IMR-90 (cell line): ENCODE data around the gene JADE3. TPM values are rescaled to one million over a fixed set of nuclear protein-coding genes. Genes with fewer than 3 reads are reported as not detected.

Experiments
- ATAC-seq: fragments of 200-7000 bp; cut with Tn5 transposase; 2 replicates; pipeline ENCODE4 v1.9.1; 2020; ENCODE audit warnings: low read depth, mild to moderate bottlenecking, moderate library complexity
- BruUV-seq: library from RNA; stranded (reverse); fragments of 400-500 nt; replicated peaks from 2 replicates; lab custom pipeline; 2021; lab: Mats Ljungman, UMichigan
- CTCF ChIA-PET: fragments of 300-600 bp; formaldehyde crosslinking; extraction: SDS; loops from one replicate; lab custom pipeline; 2021; ENCODE audit warnings: antibody characterized with exemption; lab: Yijun Ruan, JAX
- POLR2A ChIA-PET: fragments of 300-600 bp; sonication (Branson Sonifier 250); formaldehyde crosslinking; loops from one replicate; lab custom pipeline; 2022; ENCODE audit warnings: antibody characterized with exemption; ENCODE audit not compliant: unreplicated experiment; lab: Charles Lee
- DNase-seq: peaks from one replicate; pipeline ENCODE4 v3.0.0; 2013
- H2AFZ ChIP-seq: replicated peaks from 2 replicates; pipeline ENCODE3; 2013; ENCODE audit warnings: low read length, mild to moderate bottlenecking; ENCODE audit not compliant: poor library complexity
- H2AK5ac ChIP-seq: 2 replicates; pipeline ENCODE4 v1.6.1; 2013; ENCODE audit warnings: low read depth, low read length, inconsistent platforms
- H2AK9ac ChIP-seq: replicated peaks from 2 replicates; pipeline ENCODE3; 2013; ENCODE audit warnings: mild to moderate bottlenecking, low read depth, low read length, moderate library complexity; ENCODE audit not compliant: poor library complexity
- H2BK120ac ChIP-seq: 2 replicates; pipeline ENCODE4 v1.6.1; 2013; ENCODE audit warnings: low read depth, low read length, inconsistent platforms
- H2BK15ac ChIP-seq: 3 replicates; pipeline ENCODE4 v1.6.1; 2013; ENCODE audit warnings: low read depth, low read length, inconsistent platforms
- H2BK20ac ChIP-seq: 2 replicates; pipeline ENCODE4 v1.6.1; 2013; ENCODE audit warnings: low read depth, mild to moderate bottlenecking, inconsistent platforms, low read length, moderate library complexity
- H2BK5ac ChIP-seq: 2 replicates; pipeline ENCODE4 v1.6.1; 2013; ENCODE audit warnings: mild to moderate bottlenecking, low read depth, low read length, inconsistent platforms; ENCODE audit not compliant: poor library complexity, severe bottlenecking
- H3K14ac ChIP-seq: replicated peaks from 2 replicates; pipeline ENCODE4 v1.6.1; 2013; ENCODE audit warnings: low read depth, low read length, inconsistent platforms
- H3K18ac ChIP-seq: 2 replicates; pipeline ENCODE4 v1.6.1; 2013; ENCODE audit warnings: low read depth, low read length, control low read depth
- H3K23ac ChIP-seq: 2 replicates; pipeline ENCODE4 v1.6.1; 2013; ENCODE audit warnings: low read depth, low read length, inconsistent platforms
- H3K27ac ChIP-seq: 2 replicates; pipeline ENCODE4 v1.5.1; 2013; ENCODE audit warnings: mild to moderate bottlenecking, control low read depth, low read length; ENCODE audit not compliant: insufficient read depth
- H3K27me3 ChIP-seq: 2 replicates; pipeline ENCODE4 v1.6.1; 2013; ENCODE audit warnings: low read length; ENCODE audit not compliant: control insufficient read depth, insufficient read depth
- H3K36me3 ChIP-seq: 2 replicates; pipeline ENCODE4 v1.6.1; 2013; ENCODE audit warnings: low read length, mixed read lengths; ENCODE audit not compliant: control insufficient read depth, insufficient read depth
- H3K4ac ChIP-seq: 2 replicates; pipeline ENCODE4 v1.6.1; 2013; ENCODE audit warnings: low read depth, low read length, inconsistent platforms
- H3K4me1 ChIP-seq: 2 replicates; pipeline ENCODE4 v1.6.1; 2013; ENCODE audit warnings: low read length, mixed read lengths; ENCODE audit not compliant: control insufficient read depth, insufficient read depth
- H3K4me2 ChIP-seq: 2 replicates; pipeline ENCODE4 v1.6.1; 2013; ENCODE audit warnings: low read depth, mild to moderate bottlenecking, control low read depth, low read length, moderate library complexity
- H3K4me3 ChIP-seq: 2 replicates; pipeline ENCODE4 v1.5.1; 2013; ENCODE audit warnings: low read depth, mild to moderate bottlenecking, control low read depth, low read length, moderate library complexity; ENCODE audit not compliant: insufficient read depth
- H3K56ac ChIP-seq: 2 replicates; pipeline ENCODE4 v1.6.1; 2013; ENCODE audit warnings: low read length, inconsistent platforms; ENCODE audit not compliant: insufficient read depth; ENCODE audit errors: extremely low read depth
- H3K79me1 ChIP-seq, 2 experiments: 2 replicates each; pipeline ENCODE4 v1.6.1; 2013; ENCODE audit warnings: low read length in 2 of 2, inconsistent platforms in 1 of 2, low read depth in 1 of 2
- H3K9ac ChIP-seq: 2 replicates; pipeline ENCODE4 v1.6.1; 2013; ENCODE audit warnings: low read depth, low read length, control low read depth
- H3K9me1 ChIP-seq: 2 replicates; pipeline ENCODE4 v1.6.1; 2013; ENCODE audit warnings: low read length, inconsistent platforms; ENCODE audit not compliant: insufficient read depth
- H3K9me3 ChIP-seq: 2 replicates; pipeline ENCODE4 v1.6.1; 2013; ENCODE audit warnings: low read length; ENCODE audit not compliant: control insufficient read depth, insufficient read depth
- H4K20me1 ChIP-seq: 2 replicates; pipeline ENCODE4 v1.6.1; 2013; ENCODE audit warnings: low read length, inconsistent platforms; ENCODE audit not compliant: insufficient read depth
- H4K5ac ChIP-seq: 2 replicates; pipeline ENCODE4 v1.6.1; 2013; ENCODE audit warnings: mild to moderate bottlenecking, low read depth, low read length, control low read depth
- H4K8ac ChIP-seq, 2 experiments: 2 replicates each; pipeline ENCODE4 v1.6.1; 2013; ENCODE audit warnings: low read depth in 2 of 2, low read length in 2 of 2, control low read depth in 1 of 2, inconsistent platforms in 1 of 2
- H4K91ac ChIP-seq: 2 replicates; pipeline ENCODE4 v1.6.1; 2013; ENCODE audit warnings: low read depth, low read length, inconsistent platforms; ENCODE audit not compliant: insufficient read depth
- BHLHE40 ChIP-seq: fragments of 150-350 bp; IDR thresholded peaks from 2 replicates; pipeline ENCODE4 v1.6.1; 2016; ENCODE audit warnings: mild to moderate bottlenecking, low read depth, low read length
- CEBPB ChIP-seq: IDR thresholded peaks from 2 replicates; pipeline ENCODE4 v1.6.1; 2012; ENCODE audit warnings: low read depth, low read length, improper control_type of control experiment
- CHD1 ChIP-seq: IDR thresholded peaks from 2 replicates; pipeline ENCODE4 v1.6.1; 2012; ENCODE audit warnings: low read depth, low read length, improper control_type of control experiment
- FOS ChIP-seq: fragments of 150-350 bp; IDR thresholded peaks from 2 replicates; pipeline ENCODE4 v1.6.1; 2016; ENCODE audit warnings: low read depth, low read length
- MAFK ChIP-seq: IDR thresholded peaks from 2 replicates; pipeline ENCODE4 v1.6.1; 2012; ENCODE audit warnings: low read depth, low read length, improper control_type of control experiment
- MAZ ChIP-seq: IDR thresholded peaks from 2 replicates; pipeline ENCODE4 v1.6.1; 2012; ENCODE audit warnings: low read depth, mild to moderate bottlenecking, low read length, improper control_type of control experiment, moderate library complexity, borderline replicate concordance
- MXI1 ChIP-seq: IDR thresholded peaks from 2 replicates; pipeline ENCODE4 v1.6.1; 2012; ENCODE audit warnings: low read depth, mild to moderate bottlenecking, low read length, moderate library complexity, borderline replicate concordance
- NFE2L2 ChIP-seq: fragments of 150-350 bp; IDR thresholded peaks from 2 replicates; pipeline ENCODE4 v1.6.1; 2016; ENCODE audit warnings: low read depth, mild to moderate bottlenecking, low read length
- POLR2A ChIP-seq: IDR thresholded peaks from 2 replicates; pipeline ENCODE4 v1.6.1; 2012; ENCODE audit warnings: mild to moderate bottlenecking, low read depth, low read length
- RAD21 ChIP-seq: IDR thresholded peaks from 2 replicates; pipeline ENCODE4 v1.6.1; 2012; ENCODE audit warnings: low read length, improper control_type of control experiment
- RCOR1 ChIP-seq: IDR thresholded peaks from 2 replicates; pipeline ENCODE4 v1.6.1; 2012; ENCODE audit warnings: mild to moderate bottlenecking, low read length, improper control_type of control experiment; ENCODE audit not compliant: insufficient replicate concordance
- RFX5 ChIP-seq: IDR thresholded peaks from 2 replicates; pipeline ENCODE4 v1.8.0; 2012; ENCODE audit warnings: low read depth, mild to moderate bottlenecking, low read length, moderate library complexity
- SMC3 ChIP-seq: fragments of 150-350 bp; IDR thresholded peaks from 2 replicates; pipeline ENCODE4 v1.6.1; 2016; ENCODE audit warnings: low read depth, mild to moderate bottlenecking, antibody characterized with exemption, low read length, moderate library complexity
- WGBS, 2 experiments: methylation state at CpG; one replicate each; pipeline versions ENCODE4 v1.1.5 to v1.1.7; 2013; ENCODE audit warnings: missing lambda C conversion rate in 2 of 2; ENCODE audit not compliant: insufficient read length in 1 of 2; ENCODE audit errors: extremely low coverage in 2 of 2; 5-methylcytosine and 5-hydroxymethylcytosine counted together
- dilution Hi-C: fragments of 300-500 bp; cut with HindIII; formaldehyde crosslinking; loops from one replicate; pipeline ENCODE4 v1.14.3; 2018; ENCODE audit warnings: low sequenced_read_pairs; ENCODE audit not compliant: unreplicated experiment
- in situ Hi-C: fragments of 300-500 bp; cut with MboI; formaldehyde crosslinking; loops from 3 replicates; pipeline ENCODE4 v1.14.3; 2019; ENCODE audit warnings: low sequenced_read_pairs, inconsistent platforms, mixed read lengths
- intact Hi-C: fragments of 100-400 bp; cut with micrococcal nuclease; formaldehyde crosslinking; loops from 2 replicates; pipeline ENCODE4 v1.10.0; 2022
- polyA plus RNA-seq, 3 experiments: library from polyadenylated mRNA; depleted of rRNA; stranded (reverse); fragments of >200 nt; gene quantifications; 2 replicates each; pipeline ENCODE4 v1.2.3, GENCODE V29; 2012; ENCODE audit warnings: low replicate concordance in 1 of 3
- total RNA-seq: library from RNA; depleted of rRNA; stranded (reverse); fragments of >200 nt; gene quantifications from 2 replicates; pipeline ENCODE4 v1.2.3, GENCODE V29; 2012
- TF ChIP-seq, protein P1 (sequence below): fragments of 150-350 bp; IDR thresholded peaks from 2 replicates; pipeline ENCODE4 v1.6.1; 2017; ENCODE audit warnings: mild to moderate bottlenecking, antibody characterized with exemption, low read length, low read depth
- TF ChIP-seq, protein P2 (sequence below): fragments of 150-350 bp; IDR thresholded peaks from 2 replicates; pipeline ENCODE4 v1.6.1; 2016; ENCODE audit warnings: low read depth, mild to moderate bottlenecking, low read length, moderate library complexity, borderline replicate concordance
- TF ChIP-seq, protein P3 (sequence below): conservative IDR thresholded peaks from 2 replicates; pipeline ENCODE4 v1.5.1; 2012; ENCODE audit warnings: mild to moderate bottlenecking, low read depth, low read length, improper control_type of control experiment

JADE3 gene
- total and polyA plus RNA-seq, 2 of the 4 experiments (the other 2 are of a cell fraction), result 2.1 to 4.7 TPM

DNA sequence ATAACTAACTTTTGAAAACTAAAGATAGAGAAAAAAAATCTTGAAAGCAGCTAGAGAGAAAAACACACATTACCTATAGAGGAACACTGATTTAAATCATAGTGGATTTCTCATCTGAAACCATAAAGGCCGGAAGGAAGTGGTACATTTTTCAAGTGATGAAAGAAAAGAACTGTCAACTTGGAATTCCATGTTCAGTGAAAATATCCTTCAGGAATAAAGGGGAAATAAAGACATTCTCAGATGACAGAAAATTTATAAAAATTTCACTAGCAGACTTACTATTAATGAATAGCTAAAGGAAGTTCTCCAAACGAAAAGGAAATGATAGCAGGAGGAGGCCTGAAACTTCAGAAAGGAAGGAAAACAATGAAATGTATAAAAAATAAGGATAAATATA, 7.6 kb upstream of the JADE3 start:
- no CpG with 5 or more reads among the region's 2 CpGs for WGBS, 2 experiments
- Histone ChIP-seq H3K79me1 (no peaks in the 10 kb centered on the region), H2BK20ac (no peak overlapping the region), H2BK5ac (no peak overlapping the region), H3K9me3 (no peaks in the 10 kb centered on the region), H3K4ac (no peak overlapping the region), H2AK5ac (no peak overlapping the region), H3K27me3 (peaks cover 8% of the 10 kb centered on the region), H4K20me1 (no peaks in the 10 kb centered on the region), H2AK9ac (no peak overlapping the region), H3K4me2 (no peak overlapping the region), H3K23ac (no peak overlapping the region), H4K8ac (no peak overlapping the region), H2AFZ (no peak overlapping the region), H4K91ac (no peak overlapping the region), H2BK15ac (no peak overlapping the region), H4K5ac (no peak overlapping the region), H3K14ac (no peak overlapping the region), H3K18ac (no peak overlapping the region), H3K4me1 (no peaks in the 10 kb centered on the region), H3K27ac (no peak overlapping the region), H3K56ac (no peak overlapping the region), H3K4me3 (no peak overlapping the region), H2BK120ac (no peak overlapping the region), H3K36me3 (no peaks in the 10 kb centered on the region), H3K9me1 (no peaks in the 10 kb centered on the region), H3K9ac (no peak overlapping the region)
- intact Hi-C loops (loop anchor here (1.0 to 2.0 kb wide), 2 partner anchors 126 to 189 kb away; no protein-coding TSS in a partner anchor), in situ Hi-C loops (loop anchor here (5.0 kb wide), 1 partner anchor 123 kb away; no protein-coding TSS in a partner anchor), dilution Hi-C loops (no loop called here)
- no TSS peak for BruUV-seq
- ChIA-PET POLR2A (no interaction called here), CTCF (interaction anchor here (0.7 to 1.7 kb wide), 6 partner anchors 11 to 135 kb away, joined by 3 to 9 read pairs (median 4); no protein-coding TSS in a partner anchor)
- ATAC-seq (no peak), DNase-seq (no peak)
- TF ChIP-seq BHLHE40, result no peak
- TF ChIP-seq FOS, result no peak
- TF ChIP-seq RFX5, result no peak
- TF ChIP-seq, protein P1, sequence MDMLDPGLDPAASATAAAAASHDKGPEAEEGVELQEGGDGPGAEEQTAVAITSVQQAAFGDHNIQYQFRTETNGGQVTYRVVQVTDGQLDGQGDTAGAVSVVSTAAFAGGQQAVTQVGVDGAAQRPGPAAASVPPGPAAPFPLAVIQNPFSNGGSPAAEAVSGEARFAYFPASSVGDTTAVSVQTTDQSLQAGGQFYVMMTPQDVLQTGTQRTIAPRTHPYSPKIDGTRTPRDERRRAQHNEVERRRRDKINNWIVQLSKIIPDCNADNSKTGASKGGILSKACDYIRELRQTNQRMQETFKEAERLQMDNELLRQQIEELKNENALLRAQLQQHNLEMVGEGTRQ, result no peak
- TF ChIP-seq POLR2A, result no peak
- TF ChIP-seq MAZ, result no peak
- no peak for TF ChIP-seq MAFK
- no peak for TF ChIP-seq RAD21
- no peak for TF ChIP-seq RCOR1
- TF ChIP-seq, protein P2, sequence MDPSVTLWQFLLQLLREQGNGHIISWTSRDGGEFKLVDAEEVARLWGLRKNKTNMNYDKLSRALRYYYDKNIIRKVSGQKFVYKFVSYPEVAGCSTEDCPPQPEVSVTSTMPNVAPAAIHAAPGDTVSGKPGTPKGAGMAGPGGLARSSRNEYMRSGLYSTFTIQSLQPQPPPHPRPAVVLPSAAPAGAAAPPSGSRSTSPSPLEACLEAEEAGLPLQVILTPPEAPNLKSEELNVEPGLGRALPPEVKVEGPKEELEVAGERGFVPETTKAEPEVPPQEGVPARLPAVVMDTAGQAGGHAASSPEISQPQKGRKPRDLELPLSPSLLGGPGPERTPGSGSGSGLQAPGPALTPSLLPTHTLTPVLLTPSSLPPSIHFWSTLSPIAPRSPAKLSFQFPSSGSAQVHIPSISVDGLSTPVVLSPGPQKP, result no peak
- no peak for TF ChIP-seq CHD1
- TF ChIP-seq MXI1, result no peak
- TF ChIP-seq CEBPB, result no peak
- TF ChIP-seq NFE2L2, result no peak
- TF ChIP-seq SMC3, result no peak
- TF ChIP-seq, protein P3, sequence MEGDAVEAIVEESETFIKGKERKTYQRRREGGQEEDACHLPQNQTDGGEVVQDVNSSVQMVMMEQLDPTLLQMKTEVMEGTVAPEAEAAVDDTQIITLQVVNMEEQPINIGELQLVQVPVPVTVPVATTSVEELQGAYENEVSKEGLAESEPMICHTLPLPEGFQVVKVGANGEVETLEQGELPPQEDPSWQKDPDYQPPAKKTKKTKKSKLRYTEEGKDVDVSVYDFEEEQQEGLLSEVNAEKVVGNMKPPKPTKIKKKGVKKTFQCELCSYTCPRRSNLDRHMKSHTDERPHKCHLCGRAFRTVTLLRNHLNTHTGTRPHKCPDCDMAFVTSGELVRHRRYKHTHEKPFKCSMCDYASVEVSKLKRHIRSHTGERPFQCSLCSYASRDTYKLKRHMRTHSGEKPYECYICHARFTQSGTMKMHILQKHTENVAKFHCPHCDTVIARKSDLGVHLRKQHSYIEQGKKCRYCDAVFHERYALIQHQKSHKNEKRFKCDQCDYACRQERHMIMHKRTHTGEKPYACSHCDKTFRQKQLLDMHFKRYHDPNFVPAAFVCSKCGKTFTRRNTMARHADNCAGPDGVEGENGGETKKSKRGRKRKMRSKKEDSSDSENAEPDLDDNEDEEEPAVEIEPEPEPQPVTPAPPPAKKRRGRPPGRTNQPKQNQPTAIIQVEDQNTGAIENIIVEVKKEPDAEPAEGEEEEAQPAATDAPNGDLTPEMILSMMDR, result no peak
